ENCODE results near the gene DRICH1.
"Not testable (repeated sequence)": the region's sequence is repeated elsewhere in the genome, so short reads cannot be mapped to it uniquely, and the experiment has no call there.

Gene DRICH1

DNA sequence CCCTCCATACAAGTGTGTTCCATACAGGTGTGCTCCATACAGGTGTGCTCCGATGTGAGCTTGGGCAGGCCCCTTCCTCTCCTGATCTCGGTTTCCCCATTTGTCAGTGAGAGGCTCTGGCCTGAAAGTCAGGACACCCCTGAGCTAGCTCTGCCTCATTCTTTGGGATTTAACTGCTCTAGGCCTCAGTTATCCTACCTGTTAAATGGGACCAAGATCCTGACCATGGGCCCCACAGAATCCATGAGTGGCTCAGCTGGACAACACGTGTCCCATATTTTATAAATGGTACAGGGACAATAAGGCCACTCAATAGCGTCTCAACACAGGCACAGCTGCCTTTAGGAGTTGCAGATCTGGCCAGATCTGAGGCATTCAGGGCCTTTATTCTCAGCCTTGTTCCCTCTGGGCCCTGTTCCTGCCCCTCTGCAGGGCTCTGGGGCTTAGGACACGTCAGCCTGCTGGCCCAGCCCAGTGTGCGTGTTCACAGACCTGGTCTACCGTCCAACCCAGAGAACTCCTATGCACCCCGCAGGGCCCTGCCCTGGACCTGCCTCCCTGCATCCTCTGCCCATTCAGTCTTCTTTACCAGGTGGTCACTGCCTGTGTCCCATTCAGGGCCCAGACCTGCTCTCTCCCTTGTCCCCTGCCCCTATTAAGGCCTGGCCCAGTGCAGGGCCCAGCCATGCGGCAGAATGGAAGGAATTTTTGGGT, 33.2 kb downstream of the DRICH1 start:
- no peak for DNase-seq (ENCODE audit: low read depth in 3 of 3)

DNA sequence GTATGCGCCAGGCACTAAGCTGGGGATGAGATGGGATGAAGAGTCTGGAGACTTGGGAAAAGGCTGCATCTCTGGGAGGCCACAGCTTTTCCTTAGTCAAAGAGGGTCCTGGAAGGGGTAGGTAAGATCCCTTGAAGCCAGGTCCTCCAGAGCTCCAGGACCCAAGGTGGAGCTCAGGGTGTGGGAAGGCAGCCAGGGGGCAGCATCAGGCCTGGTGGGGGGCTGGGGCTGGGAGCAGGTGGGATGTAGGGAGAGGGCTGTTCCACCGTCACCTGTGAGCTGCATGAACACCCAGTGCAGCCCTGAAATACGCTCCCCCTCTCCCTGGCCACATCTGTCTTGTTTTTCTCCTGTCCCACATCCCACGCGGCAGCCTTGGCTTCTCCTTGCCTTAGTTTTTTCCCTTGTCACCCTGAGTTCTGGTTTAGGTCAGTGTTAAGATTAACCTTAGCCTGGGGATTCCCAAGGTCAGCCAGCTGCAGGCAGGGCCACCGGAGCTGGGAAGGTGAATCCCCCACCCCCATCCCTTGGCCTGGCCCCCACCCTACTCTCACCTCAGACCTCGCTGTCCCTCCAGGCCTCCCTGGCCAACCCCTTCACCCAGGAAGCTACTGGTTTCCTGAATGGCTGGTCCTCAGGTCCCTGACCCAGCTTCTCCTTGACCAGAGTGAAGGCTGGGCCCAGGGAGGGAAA, 34.4 kb downstream of the DRICH1 start:
- DNase-seq (ENCODE audit: low read depth in 3 of 3) = not testable (repeated sequence)

DNA sequence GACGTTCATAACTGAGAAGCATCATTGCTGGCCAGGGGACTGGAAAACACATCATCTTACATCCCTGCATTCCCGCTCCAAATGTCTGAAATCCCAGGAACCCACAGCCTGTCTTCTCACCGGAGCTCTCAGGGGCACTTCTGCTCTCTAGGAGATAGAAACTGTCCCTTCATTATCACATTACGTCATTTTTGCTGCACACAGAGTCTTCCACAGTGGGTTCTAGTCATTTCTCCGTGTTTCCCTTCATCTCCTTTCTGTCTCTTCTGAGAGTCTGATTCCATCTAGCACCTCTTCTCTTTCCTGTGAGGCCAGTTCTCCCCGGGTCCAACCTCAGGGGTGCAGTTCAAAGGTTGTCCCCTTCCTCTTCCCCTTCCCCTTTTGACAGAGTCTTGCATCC, 36.2 kb downstream of the DRICH1 start:
- DNase-seq (ENCODE audit: low read depth in 3 of 3) = not testable (repeated sequence)

DNA sequence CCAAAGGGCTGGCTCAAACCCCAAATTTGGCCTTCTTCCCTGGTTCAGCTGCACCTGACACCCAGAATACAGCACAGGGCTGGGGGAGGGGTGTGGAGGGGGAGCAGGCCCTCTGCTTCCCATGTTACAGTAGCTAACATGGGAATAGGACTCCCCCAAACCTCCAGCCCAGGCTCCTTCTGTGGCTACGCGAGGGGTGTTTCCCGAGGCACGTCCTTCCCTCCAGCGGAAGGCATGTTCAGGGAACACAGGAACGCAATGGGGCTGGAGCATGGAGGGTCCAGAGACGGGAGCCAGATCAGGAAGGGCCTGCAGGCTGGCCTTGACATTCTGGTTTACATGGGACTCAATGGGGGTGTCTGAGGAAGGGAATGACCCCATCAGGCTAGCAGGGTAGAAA, 40.3 kb downstream of the DRICH1 start:
- no peak for DNase-seq (ENCODE audit: low read depth in 3 of 3)

DNA sequence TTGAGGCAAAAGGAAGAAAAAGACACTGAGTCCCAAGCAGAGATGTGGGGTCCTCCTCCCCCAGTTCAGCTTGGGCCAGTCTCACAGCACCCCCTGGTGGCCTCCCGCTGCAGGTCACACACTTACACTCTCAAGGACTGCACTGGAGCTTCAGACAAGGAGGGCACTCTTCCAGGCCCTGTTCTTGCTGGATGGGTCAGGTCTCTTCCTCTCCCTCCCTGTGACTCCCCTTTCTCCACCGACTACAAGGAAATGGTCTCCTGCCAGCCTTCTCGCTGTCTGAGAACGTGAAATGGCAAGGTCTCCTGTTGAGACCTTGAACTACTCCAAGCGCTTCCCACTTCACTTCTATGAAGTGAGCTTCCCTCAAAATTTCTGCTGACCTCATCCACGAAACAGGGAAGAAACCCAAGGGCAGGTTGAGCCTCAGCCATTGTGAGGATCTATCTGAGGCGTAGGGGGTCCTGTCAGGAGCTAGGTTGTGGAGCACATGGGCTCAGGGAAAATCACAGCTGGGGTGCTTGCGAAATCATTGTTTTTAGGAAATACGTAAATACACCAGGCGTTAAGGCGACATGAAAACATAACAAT, 40.8 kb downstream of the DRICH1 start:
- peak; percentile 15 to 29 (median 16) for DNase-seq (ENCODE audit: low read depth in 3 of 3)

DNA sequence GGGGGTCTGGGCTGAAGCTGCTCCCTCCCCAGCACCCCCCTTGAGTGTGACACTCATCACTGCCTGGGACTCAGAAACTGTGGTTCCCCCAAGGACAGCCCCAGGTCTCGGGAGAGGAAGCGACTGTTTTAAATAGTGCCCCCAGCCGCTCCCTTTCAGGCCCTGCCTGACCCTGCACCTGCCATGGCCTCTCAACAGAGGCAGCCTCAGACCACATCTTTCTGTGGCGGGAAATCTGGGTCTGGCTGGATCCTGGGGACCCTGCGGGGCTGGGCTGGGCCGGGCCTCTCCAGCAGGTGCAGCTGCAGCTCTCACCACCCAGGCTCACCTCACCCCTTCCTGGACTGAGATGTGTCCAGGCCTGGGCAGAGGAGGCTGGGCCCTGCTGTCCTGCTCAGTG, 48.3 kb downstream of the DRICH1 start:
- no peak for DNase-seq (ENCODE audit: low read depth in 3 of 3)

DNA sequence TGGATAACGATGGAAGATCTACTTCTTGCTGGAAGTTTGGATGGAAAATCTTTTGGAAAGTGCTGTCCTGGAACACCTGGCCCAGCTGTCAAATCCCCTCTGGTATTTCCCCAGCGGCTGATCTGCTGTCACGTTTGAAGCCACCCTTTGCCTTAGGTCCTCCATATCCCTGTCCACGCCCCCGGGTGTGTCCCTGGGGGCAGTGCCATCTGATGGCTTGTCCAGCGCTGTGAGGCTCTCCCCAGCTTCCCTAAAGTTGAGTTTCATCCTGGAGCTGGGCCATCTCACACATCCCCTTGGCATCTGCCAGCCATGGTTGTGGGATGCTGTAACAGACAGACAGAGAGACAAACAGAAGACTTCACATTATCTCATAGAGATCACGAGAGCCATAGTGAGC, 49.0 kb downstream of the DRICH1 start:
- DNase-seq (ENCODE audit: low read depth in 3 of 3) = no peak

DNA sequence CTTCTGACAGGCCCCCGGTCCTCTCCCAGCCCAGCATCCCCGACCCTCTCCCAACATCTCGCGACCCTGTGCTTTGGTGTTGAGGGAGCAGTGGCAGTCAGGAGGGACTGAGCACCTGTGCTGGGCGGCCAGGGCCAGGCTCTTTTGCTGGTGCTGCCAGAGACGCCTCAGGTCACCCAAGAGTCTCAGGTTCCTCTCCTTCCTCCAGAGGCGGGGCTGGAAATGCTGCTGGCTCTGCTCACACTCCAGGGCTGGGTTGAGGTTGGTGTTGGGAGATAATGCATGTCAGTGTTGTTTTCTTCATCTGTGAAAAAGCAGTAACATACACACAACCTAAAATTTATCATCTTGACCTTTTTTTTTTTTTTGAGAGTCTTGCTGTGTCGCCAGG, 50.9 kb downstream of the DRICH1 start:
- no peak for DNase-seq (ENCODE audit: low read depth in 3 of 3)

DNA sequence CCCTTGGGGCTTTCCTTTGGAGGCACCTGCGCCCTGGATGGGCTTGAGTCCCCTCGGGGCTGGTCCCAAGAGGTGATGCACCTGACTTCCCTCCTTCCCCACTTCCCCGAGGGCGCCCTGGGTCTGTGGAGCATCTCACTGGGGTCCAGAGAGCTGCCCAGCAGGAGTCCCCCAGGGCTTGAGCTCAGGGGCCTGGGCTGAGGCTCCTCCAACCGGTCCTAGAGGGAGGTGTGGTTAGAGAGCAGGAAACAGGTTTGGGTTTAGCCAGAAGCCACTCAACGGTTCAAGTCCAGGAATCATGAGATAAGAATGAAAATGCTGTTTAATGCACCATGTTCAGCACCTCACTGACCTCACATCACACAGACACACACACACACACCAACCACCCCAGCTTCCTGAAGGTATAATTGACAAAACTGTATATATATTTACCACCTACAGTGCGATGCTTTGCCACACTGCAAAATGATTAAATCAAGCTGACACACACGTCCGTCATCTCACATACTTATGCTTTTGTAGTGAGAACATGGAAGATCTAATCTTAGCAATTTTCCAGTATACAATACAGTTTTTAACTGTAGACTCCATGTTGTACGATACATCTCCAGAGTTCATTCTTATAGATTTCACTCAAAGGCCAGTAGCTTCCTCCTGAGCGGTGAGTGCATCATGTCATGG, 51.4 kb downstream of the DRICH1 start:
- DNase-seq (ENCODE audit: low read depth in 3 of 3) = no peak

DNA sequence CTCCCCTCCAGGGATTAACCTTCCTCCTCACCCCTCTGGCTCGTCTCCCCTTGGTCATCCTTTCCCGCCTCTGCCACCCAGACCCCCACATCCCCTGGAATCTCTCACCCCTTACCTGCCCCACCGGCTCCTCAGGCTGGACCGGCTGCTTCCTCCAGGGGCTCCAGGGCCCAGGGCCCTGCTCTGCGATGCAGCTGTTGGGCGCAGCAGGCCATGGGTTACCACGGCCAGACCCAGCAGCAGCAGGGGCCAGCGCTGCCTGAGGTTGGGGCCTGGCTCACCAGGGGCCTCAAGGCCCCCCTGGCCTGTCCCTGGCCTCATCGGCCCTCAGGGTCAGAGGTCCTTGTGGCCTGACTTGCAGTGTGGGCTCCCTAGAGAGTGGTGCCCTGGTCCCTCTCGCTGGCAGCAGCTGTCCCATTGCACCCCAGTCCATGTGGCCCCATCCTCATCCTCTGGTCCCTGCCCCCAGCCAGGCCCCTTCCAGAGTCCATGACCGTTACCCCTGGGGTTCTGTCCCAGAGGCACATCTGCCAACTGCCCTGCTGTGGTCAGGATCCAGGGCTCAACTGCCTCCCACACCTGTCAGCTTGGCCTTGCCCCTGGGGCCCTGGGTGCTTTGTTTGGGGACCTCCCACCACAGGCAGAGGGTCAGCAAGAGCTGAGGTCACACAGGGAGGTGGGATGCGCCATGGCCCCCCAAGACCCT, 52.1 kb downstream of the DRICH1 start, which contains the start of gene IGLL1:
Gene IGLL1 (minus strand): TSS at position 421 of the 706 bp plus-strand sequence. CDS start 100 bp downstream, at position 321.
- DNase-seq (ENCODE audit: low read depth in 3 of 3) = no peak

DNA sequence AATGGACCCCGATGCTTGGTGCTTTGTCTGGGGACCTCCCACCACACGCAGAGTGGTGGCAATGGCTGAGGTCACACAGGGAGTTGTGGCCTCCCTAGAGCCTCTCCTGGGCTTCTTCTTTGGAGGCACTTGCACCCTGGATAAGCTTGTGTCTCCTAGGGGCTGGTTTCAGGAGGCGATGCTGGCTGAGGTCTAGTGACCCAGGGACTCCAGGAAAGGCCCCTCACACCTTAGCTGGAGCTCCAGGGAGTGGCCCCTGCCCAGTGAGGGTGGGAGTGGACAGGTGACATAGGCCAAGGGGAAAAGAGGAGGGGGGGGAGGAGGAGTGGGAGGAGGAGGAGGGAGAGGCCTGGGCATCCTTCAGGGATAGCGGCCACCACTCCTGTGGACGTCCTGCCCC, 52.8 kb downstream of the DRICH1 start:
- no peak for DNase-seq (ENCODE audit: low read depth in 3 of 3)

DNA sequence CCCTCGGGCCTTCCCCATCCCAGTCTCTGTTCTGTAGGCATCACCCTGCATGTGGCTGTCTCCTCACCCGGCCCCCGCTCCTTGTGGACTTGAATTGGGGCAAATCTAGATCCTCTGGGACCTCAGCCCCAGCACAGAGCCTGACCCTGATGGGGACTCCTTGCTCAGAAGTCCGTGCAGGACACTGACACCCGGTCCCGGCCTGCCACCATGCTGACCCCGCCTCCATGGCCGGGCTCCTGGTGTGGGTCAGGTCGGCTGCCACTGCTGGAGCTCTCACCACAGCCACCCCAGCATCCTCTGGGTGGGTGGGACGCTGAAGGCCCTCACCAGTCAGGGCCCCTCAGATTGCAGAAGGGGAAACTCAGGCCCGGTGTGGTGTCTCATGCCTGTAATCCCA, 53.8 kb downstream of the DRICH1 start:
- no peak for DNase-seq (ENCODE audit: low read depth in 3 of 3)

DNA sequence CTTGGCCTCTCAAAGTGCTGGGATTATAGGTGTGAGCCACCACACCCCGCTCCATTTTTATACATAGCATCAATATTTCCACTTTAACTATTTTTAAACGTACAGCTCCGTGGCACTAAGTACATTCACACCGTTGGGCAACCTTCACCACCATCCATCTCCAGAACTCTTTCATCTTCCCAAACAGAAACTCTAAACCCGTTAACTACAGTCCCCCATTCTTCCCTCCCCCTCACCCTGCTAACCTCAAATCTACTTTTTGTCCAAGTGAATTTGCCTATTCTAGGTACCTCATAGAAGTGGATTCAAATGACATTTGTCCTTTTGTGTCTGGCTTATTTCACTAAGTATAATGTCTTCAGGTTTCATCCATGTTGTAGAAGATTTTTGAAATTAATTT, 55.4 kb downstream of the DRICH1 start:
- no peak for DNase-seq (ENCODE audit: low read depth in 3 of 3)

DNA sequence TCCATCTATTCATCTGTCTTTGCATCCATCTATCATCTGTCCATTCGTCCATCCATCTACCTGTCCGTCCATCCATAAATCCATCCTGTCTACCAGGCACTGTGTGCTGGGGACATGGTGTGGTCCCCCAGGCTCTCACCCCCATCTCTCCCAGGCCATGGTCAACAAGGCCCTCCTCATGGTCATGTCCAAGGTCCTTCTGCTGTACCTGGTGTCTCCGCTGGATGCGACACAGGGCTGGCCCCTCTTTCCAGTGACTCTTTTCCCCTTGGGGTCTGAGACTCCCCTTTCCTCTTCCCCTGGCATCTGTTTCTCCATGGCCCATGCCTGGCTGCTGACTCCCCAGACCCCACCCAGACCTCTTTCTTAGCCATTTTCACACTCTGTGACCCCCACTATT, 56.5 kb downstream of the DRICH1 start:
- DNase-seq (ENCODE audit: low read depth in 3 of 3) = no peak

DNA sequence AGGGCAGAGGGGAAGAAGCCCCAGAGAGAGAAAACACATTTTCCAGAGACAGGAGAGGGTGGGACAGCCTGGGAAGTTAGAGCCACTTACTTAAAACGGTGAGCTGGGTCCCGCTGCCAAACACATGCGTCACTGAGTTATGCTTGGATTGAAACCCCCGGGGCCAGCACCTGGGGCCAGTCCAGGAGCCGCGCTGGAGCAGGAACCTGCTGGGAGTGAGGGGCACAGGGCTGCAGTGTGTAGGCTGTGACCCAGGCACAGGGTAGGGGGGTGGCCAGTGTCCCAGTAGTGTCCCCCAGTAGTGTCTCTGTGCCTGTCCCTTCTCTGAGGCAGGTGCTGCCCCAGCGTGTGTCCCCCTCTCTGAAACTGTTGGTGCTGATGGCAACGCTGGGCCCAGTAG, 57.2 kb downstream of the DRICH1 start:
- no peak for DNase-seq (ENCODE audit: low read depth in 3 of 3)

DNA sequence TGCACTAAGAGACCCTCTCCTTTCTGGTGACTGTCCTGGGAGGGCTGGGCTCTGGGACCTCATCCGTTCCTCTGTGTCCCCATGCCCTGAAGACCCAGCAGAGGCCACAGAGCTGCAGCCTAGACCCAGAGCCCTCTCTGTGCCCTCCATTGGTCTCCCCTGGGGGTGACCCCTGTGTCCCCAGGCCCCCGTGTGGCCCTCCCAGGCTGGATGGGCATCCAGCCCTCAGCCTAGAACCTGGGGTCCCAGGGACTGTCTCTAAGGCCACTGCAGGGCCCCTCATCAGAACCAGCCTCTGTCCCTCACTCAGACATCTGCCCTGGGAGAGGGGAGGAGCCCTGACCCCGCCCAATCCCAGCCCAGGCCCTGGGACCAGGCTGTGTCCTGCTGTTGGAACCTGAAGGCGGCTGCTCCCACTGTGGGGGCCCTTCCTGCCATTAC, 57.7 kb downstream of the DRICH1 start:
- no peak for DNase-seq (ENCODE audit: low read depth in 3 of 3)

DNA sequence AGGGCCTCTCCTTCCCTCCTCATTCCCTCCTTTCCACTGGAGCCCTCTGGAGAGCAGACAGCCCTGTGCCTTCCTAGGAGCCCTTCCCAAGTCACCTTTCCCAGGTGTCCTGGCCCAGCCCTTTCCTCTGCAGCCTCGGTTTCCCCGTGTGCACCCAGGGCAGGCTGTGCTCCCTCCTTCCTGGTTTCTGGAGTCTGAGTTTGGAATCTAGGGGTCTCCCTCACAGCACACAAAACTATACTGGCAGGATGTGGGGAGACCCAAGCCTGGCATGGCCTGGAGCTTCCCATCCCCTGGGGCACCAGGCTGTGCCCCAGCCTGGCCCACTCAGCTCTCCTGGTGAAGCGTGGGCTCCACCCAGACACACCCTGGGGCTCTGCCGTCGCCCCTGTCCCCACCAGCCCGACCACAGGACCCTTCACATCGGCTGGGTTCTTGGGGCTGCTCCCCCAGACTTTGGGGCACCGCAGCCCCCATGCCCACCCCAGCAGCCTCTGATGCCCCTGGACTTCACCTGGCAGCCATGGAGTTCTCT, 58.4 kb downstream of the DRICH1 start:
- DNase-seq (ENCODE audit: low read depth in 3 of 3) = not testable (repeated sequence)

DNA sequence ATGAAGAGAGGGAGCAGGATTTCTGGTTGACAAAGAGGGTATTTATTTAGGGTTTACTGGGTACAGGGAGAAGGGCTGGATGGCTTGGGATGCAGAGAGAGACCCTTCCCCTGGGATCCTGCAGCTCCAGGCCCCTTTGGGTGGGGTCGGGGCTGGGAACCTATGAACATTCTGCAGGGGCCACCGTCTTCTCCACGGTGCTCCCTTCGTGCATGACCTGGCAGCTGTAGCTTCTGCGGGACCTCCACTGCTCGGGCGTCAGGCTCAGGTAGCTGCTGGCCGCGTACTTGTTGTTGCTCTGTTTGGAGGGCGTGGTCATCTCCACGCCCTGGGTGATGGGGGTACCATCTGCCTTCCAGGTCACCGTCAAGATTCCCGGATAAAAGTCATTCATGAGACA, 59.0 kb downstream of the DRICH1 start:
- not testable (repeated sequence) for DNase-seq (ENCODE audit: low read depth in 3 of 3)

DNA sequence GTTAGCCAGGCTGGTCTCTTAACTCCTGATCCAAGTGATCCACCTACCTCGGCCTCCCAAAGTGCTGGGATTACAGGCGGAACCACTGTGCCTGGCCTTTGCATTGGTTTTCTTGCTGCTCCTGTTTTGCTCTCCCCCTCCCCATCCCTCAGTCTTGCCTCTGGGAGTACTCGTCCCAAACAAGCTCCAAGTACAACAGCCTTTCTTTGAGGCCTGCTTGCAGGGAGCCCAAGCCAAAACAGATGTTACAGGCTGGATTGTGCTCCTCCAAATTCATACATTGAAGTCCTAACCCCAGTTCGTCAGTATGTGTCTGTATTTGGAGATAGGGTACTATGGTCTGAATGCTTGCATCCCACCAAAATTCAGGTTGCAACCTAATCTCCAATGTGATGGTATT, 60.6 kb downstream of the DRICH1 start:
- no peak for DNase-seq (ENCODE audit: low read depth in 3 of 3)

DNA sequence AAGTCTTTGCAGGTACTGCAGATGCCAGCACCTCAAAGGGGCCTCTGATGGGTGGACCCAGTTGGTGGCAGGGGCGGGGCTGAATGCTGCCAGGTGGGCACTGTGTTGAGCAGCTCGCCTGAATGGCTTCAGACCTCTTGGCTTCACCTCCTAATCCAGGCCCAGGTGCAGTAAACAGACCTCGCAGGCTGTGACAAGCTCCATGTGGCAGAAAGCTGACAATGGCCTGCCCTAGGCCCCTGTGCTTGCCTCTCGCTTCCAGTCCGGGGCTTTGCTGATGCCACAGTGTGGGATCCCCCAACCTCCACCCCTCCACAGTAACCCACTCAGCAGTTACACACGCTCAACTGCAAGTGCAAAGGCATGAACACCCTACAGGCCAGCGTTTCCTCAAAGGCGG, 61.4 kb downstream of the DRICH1 start:
- DNase-seq (ENCODE audit: low read depth in 3 of 3) = no peak

DNA sequence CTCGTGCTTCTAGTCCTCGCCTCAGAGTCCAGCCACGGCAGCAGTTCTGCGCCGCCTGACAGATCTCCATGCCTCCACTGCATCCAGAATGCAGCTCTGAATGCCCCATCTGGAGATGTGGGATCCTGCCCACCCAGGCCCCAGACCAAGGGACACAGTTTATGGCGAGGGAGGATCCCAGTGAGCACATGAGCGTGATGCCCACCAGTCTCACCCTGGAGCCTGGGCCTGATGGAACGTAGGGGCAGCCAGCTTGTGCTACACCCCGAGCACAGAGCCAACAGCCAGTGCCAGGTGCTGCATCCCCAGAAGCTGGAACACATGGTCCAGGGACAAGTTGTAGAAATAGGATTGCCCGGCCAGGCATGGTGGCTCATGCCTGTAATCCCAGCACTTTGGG, 62.4 kb downstream of the DRICH1 start:
- DNase-seq (ENCODE audit: low read depth in 3 of 3) = no peak

DNA sequence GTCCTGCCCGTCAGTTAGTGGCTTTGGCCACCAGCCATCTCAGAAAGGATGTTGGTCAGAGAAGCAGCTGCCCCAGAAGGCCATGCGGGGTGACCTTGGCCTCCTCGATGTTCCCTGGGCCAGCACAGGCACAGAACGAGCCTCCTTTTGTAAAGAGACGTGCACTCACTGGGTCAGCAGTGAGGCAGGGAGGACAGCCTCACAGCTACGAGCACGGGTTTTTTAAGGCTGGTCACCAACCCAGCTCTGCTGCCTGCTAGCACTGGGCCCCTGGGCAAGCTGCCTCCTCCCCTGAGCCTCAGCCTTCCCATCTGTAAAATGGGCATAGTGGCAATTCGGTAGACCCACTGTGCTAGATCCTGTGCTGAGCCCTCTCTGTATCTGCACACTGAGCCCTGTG, 62.8 kb downstream of the DRICH1 start:
- DNase-seq (ENCODE audit: low read depth in 3 of 3) = no peak
